ENCODE data around the gene KCNJ18.
"Not testable (repeated sequence)": the region's sequence is repeated elsewhere in the genome, so short reads cannot be mapped to it uniquely, and the experiment has no call there.

GRCh38 chr17:21699124-21699523 is 6.8 kb downstream of the KCNJ18 start:
- TF ChIP-seq DR1 (CRISPR knock-in tag; IDR thresholded peaks at IDR 0.05); CBFB (CRISPR knock-in tag; IDR thresholded peaks at IDR 0.05); ZFP36 (IDR thresholded peaks at IDR 0.05; ENCODE audit: borderline replicate concordance, low read depth, low read length, partially characterized antibody); MYC (CRISPR knock-in tag; IDR thresholded peaks at IDR 0.05; ENCODE audit: borderline replicate concordance); HNRNPL (IDR thresholded peaks at IDR 0.05; ENCODE audit: low read depth, low read length); MXI1 (IDR thresholded peaks at IDR 0.05; ENCODE audit: borderline replicate concordance, low read depth, low read length); ZNF792 (CRISPR knock-in tag; IDR thresholded peaks at IDR 0.05); IKZF5 (CRISPR knock-in tag; IDR thresholded peaks at IDR 0.05): not testable (repeated sequence)
- TF ChIP-seq, protein P1, sequence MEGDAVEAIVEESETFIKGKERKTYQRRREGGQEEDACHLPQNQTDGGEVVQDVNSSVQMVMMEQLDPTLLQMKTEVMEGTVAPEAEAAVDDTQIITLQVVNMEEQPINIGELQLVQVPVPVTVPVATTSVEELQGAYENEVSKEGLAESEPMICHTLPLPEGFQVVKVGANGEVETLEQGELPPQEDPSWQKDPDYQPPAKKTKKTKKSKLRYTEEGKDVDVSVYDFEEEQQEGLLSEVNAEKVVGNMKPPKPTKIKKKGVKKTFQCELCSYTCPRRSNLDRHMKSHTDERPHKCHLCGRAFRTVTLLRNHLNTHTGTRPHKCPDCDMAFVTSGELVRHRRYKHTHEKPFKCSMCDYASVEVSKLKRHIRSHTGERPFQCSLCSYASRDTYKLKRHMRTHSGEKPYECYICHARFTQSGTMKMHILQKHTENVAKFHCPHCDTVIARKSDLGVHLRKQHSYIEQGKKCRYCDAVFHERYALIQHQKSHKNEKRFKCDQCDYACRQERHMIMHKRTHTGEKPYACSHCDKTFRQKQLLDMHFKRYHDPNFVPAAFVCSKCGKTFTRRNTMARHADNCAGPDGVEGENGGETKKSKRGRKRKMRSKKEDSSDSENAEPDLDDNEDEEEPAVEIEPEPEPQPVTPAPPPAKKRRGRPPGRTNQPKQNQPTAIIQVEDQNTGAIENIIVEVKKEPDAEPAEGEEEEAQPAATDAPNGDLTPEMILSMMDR (CRISPR knock-in tag; IDR thresholded peaks at IDR 0.05), result not testable (repeated sequence)

Measured in HepG2 (cell line).